Activated T-cell treated with anti-CD3 and anti-CD28 coated beads, Interleukin-2, amount 50 U/mL, for 24 hours (primary cell): ENCODE results near the gene FAM227B.
"Not testable (repeated sequence)": the region's sequence is repeated elsewhere in the genome, so short reads cannot be mapped to it uniquely, and the experiment has no call there.

Experiments
- DNase-seq: peaks from one replicate; pipeline ENCODE4 v3.0.0-alpha.2; 2020
- H3K27ac Mint-ChIP-seq: 2 replicates; pipeline ENCODE4 v1.8.0; 2020; ENCODE audit warnings: mild to moderate bottlenecking, mixed read lengths
- H3K27me3 Mint-ChIP-seq: 2 replicates; pipeline ENCODE4 v1.8.0; 2020; ENCODE audit warnings: mixed read lengths
- H3K36me3 Mint-ChIP-seq: 2 replicates; pipeline ENCODE4 v1.8.0; 2020; ENCODE audit warnings: low read depth, mixed read lengths
- H3K4me1 Mint-ChIP-seq: 2 replicates; pipeline ENCODE4 v1.8.0; 2020; ENCODE audit warnings: low read depth, mixed read lengths
- H3K4me3 Mint-ChIP-seq: 2 replicates; pipeline ENCODE4 v1.8.0; 2020; ENCODE audit warnings: mild to moderate bottlenecking, moderate library complexity, mixed read lengths
- H3K9me3 Mint-ChIP-seq: 2 replicates; pipeline ENCODE4 v1.8.0; 2020; ENCODE audit warnings: mixed read lengths

The FAM227B gene

GRCh38 chr15:49423901-49424550, 196.6 kb downstream of the FAM227B start:
- no peak overlapping the region for H3K4me3 Mint-ChIP-seq
- no peaks in the 10 kb centered on the region for H3K27me3 Mint-ChIP-seq
- H3K27ac Mint-ChIP-seq = no peak overlapping the region
- H3K9me3 Mint-ChIP-seq = no peaks in the 10 kb centered on the region
- no peaks in the 10 kb centered on the region for H3K36me3 Mint-ChIP-seq
- DNase-seq = no peak
- H3K4me1 Mint-ChIP-seq = peaks cover 3% of the 10 kb centered on the region

GRCh38 chr15:49423021-49423420, 197.6 kb downstream of the FAM227B start, which contains the start of gene FGF7:
FGF7 (plus strand) TSS chr15:49423242; CDS start chr15:49424298, 1,056 bp downstream.
- peaks cover 3% of the 10 kb centered on the region for H3K4me1 Mint-ChIP-seq
- no peak within 1 kb of the TSS for H3K4me3 Mint-ChIP-seq
- no peaks in the 10 kb centered on the region for H3K36me3 Mint-ChIP-seq
- no peak for DNase-seq
- H3K27ac Mint-ChIP-seq = no peak within 1 kb of the TSS
- H3K27me3 Mint-ChIP-seq = no peaks in the 10 kb centered on the region
- H3K9me3 Mint-ChIP-seq = no peaks in the 10 kb centered on the region

GRCh38 chr15:49421991-49422390, 198.6 kb downstream of the FAM227B start:
- H3K36me3 Mint-ChIP-seq = no peaks in the 10 kb centered on the region
- H3K9me3 Mint-ChIP-seq = no peaks in the 10 kb centered on the region
- H3K4me3 Mint-ChIP-seq = no peak overlapping the region
- H3K27ac Mint-ChIP-seq = no peak overlapping the region
- DNase-seq = peak; percentile 32
- H3K4me1 Mint-ChIP-seq = peaks cover 3% of the 10 kb centered on the region
- H3K27me3 Mint-ChIP-seq = no peaks in the 10 kb centered on the region

- H3K9me3 Mint-ChIP-seq = no peaks in the 10 kb centered on the region
- H3K4me1 Mint-ChIP-seq = peaks cover 3% of the 10 kb centered on the region
- H3K4me3 Mint-ChIP-seq = no peak overlapping the region
- no peak overlapping the region for H3K27ac Mint-ChIP-seq
- no peaks in the 10 kb centered on the region for H3K36me3 Mint-ChIP-seq
- no peak for DNase-seq
- peaks cover 15% of the 10 kb centered on the region for H3K27me3 Mint-ChIP-seq
These were observed 201.8 kb downstream of the FAM227B start for GRCh38 chr15:49418811-49419210.

GRCh38 chr15:49415638-49416037, 205.0 kb downstream of the FAM227B start:
- Mint-ChIP-seq H3K27ac (no peak overlapping the region), H3K4me3 (no peak overlapping the region), H3K36me3 (no peaks in the 10 kb centered on the region), H3K4me1 (no peaks in the 10 kb centered on the region), H3K9me3 (no peaks in the 10 kb centered on the region), H3K27me3 (peaks cover 22% of the 10 kb centered on the region)
- DNase-seq = no peak

GRCh38 chr15:49415149-49415548, 205.5 kb downstream of the FAM227B start:
- H3K9me3 Mint-ChIP-seq = no peaks in the 10 kb centered on the region
- H3K27me3 Mint-ChIP-seq = peaks cover 24% of the 10 kb centered on the region
- no peaks in the 10 kb centered on the region for H3K36me3 Mint-ChIP-seq
- H3K27ac Mint-ChIP-seq = no peak overlapping the region
- no peak for DNase-seq
- no peaks in the 10 kb centered on the region for H3K4me1 Mint-ChIP-seq
- H3K4me3 Mint-ChIP-seq = no peak overlapping the region

GRCh38 chr15:49412797-49413196, 207.8 kb downstream of the FAM227B start:
- no peak for DNase-seq
- Mint-ChIP-seq H3K9me3 (no peaks in the 10 kb centered on the region), H3K27ac (no peak overlapping the region), H3K27me3 (peaks cover 28% of the 10 kb centered on the region), H3K36me3 (no peaks in the 10 kb centered on the region), H3K4me1 (no peaks in the 10 kb centered on the region), H3K4me3 (no peak overlapping the region)

GRCh38 chr15:49410641-49411040, 210.0 kb downstream of the FAM227B start:
- Mint-ChIP-seq H3K4me1 (no peaks in the 10 kb centered on the region), H3K9me3 (no peaks in the 10 kb centered on the region), H3K27me3 (peaks cover 21% of the 10 kb centered on the region), H3K4me3 (no peak overlapping the region), H3K36me3 (no peaks in the 10 kb centered on the region), H3K27ac (no peak overlapping the region)
- no peak for DNase-seq

GRCh38 chr15:49406352-49407118, 214.1 kb downstream of the FAM227B start:
- no peaks in the 10 kb centered on the region for H3K4me1 Mint-ChIP-seq
- no peaks in the 10 kb centered on the region for H3K36me3 Mint-ChIP-seq
- no peak overlapping the region for H3K4me3 Mint-ChIP-seq
- no peak overlapping the region for H3K27ac Mint-ChIP-seq
- H3K9me3 Mint-ChIP-seq = peaks cover 2% of the 10 kb centered on the region
- no peak for DNase-seq
- H3K27me3 Mint-ChIP-seq = peaks cover 11% of the 10 kb centered on the region

- H3K4me3 Mint-ChIP-seq, H3K4me1 Mint-ChIP-seq, H3K27me3 Mint-ChIP-seq, H3K9me3 Mint-ChIP-seq, H3K27ac Mint-ChIP-seq, DNase-seq, H3K36me3 Mint-ChIP-seq: not testable (repeated sequence)
These were observed 217.9 kb downstream of the FAM227B start for GRCh38 chr15:49402515-49403296.

- Mint-ChIP-seq H3K4me1 (no peaks in the 10 kb centered on the region), H3K9me3 (no peaks in the 10 kb centered on the region), H3K4me3 (no peak overlapping the region), H3K27ac (no peak overlapping the region), H3K36me3 (no peaks in the 10 kb centered on the region), H3K27me3 (peaks cover 2% of the 10 kb centered on the region)
- DNase-seq = no peak
These were observed 233.1 kb downstream of the FAM227B start for GRCh38 chr15:49387471-49387870.

GRCh38 chr15:49383266-49383665, 237.4 kb downstream of the FAM227B start:
- H3K36me3 Mint-ChIP-seq = no peaks in the 10 kb centered on the region
- no peaks in the 10 kb centered on the region for H3K4me1 Mint-ChIP-seq
- H3K4me3 Mint-ChIP-seq = no peak overlapping the region
- H3K27ac Mint-ChIP-seq = no peak overlapping the region
- H3K27me3 Mint-ChIP-seq = peaks cover 10% of the 10 kb centered on the region
- no peak for DNase-seq
- H3K9me3 Mint-ChIP-seq = no peaks in the 10 kb centered on the region

- Mint-ChIP-seq H3K27me3 (peaks cover 10% of the 10 kb centered on the region), H3K9me3 (no peaks in the 10 kb centered on the region), H3K27ac (no peak overlapping the region), H3K4me3 (no peak overlapping the region), H3K36me3 (no peaks in the 10 kb centered on the region), H3K4me1 (no peaks in the 10 kb centered on the region)
- DNase-seq = no peak
These were observed 238.2 kb downstream of the FAM227B start for GRCh38 chr15:49382394-49382793.

GRCh38 chr15:49380912-49381311, 239.7 kb downstream of the FAM227B start:
- no peak overlapping the region for H3K4me3 Mint-ChIP-seq
- no peak overlapping the region for H3K27ac Mint-ChIP-seq
- no peak for DNase-seq
- no peaks in the 10 kb centered on the region for H3K9me3 Mint-ChIP-seq
- peaks cover 10% of the 10 kb centered on the region for H3K27me3 Mint-ChIP-seq
- no peaks in the 10 kb centered on the region for H3K36me3 Mint-ChIP-seq
- no peaks in the 10 kb centered on the region for H3K4me1 Mint-ChIP-seq

- H3K4me3 Mint-ChIP-seq = no peak overlapping the region
- no peaks in the 10 kb centered on the region for H3K9me3 Mint-ChIP-seq
- H3K36me3 Mint-ChIP-seq = no peaks in the 10 kb centered on the region
- no peak for DNase-seq
- H3K27ac Mint-ChIP-seq = no peak overlapping the region
- H3K27me3 Mint-ChIP-seq = peaks cover 10% of the 10 kb centered on the region
- no peaks in the 10 kb centered on the region for H3K4me1 Mint-ChIP-seq
These were observed 240.6 kb downstream of the FAM227B start for GRCh38 chr15:49379996-49380395.
